Endodermal cell (in vitro differentiated cells): Measurements from ENCODE around the gene CCDC142. TPM values are rescaled to one million over a fixed set of nuclear protein-coding genes. Genes with fewer than 3 reads are reported as not detected.

Experiments used
- DNase-seq: peaks from one replicate; pipeline ENCODE4 v3.0.0-alpha.2; 2017
- H3K27ac ChIP-seq: 2 replicates; pipeline ENCODE4 v1.5.1; 2013; ENCODE audit warnings: mild to moderate bottlenecking, low read depth, low read length, moderate library complexity
- H3K27me3 ChIP-seq: 2 replicates; pipeline ENCODE4 v1.6.1; 2013; ENCODE audit warnings: mild to moderate bottlenecking, low read length, moderate library complexity; ENCODE audit not compliant: insufficient read depth, control insufficient read depth, poor library complexity, severe bottlenecking
- H3K36me3 ChIP-seq: 2 replicates; pipeline ENCODE4 v1.7.0; 2013; ENCODE audit warnings: mild to moderate bottlenecking, low read length, moderate library complexity; ENCODE audit not compliant: control insufficient read depth, insufficient read depth
- H3K4me1 ChIP-seq: one replicate; pipeline ENCODE4 v1.7.0; 2013; ENCODE audit warnings: low read length; ENCODE audit not compliant: control insufficient read depth, insufficient read depth
- H3K4me3 ChIP-seq: 2 replicates; pipeline ENCODE4 v1.5.1; 2013; ENCODE audit warnings: mild to moderate bottlenecking, low read length, moderate library complexity
- H3K9ac ChIP-seq: 2 replicates; pipeline ENCODE4 v1.6.1; 2013; ENCODE audit warnings: mild to moderate bottlenecking, low read length, moderate library complexity; ENCODE audit not compliant: poor library complexity, severe bottlenecking; ENCODE audit errors: extremely low read depth
- H3K9me3 ChIP-seq: 2 replicates; pipeline ENCODE4 v1.6.1; 2013; ENCODE audit warnings: mild to moderate bottlenecking, low read length, moderate library complexity; ENCODE audit not compliant: control insufficient read depth
- H3K27ac Mint-ChIP-seq: 2 replicates; pipeline ENCODE4 v1.8.0; 2020; ENCODE audit warnings: mixed read lengths
- H3K27me3 Mint-ChIP-seq: 2 replicates; pipeline ENCODE4 v1.8.0; 2021; ENCODE audit warnings: mild to moderate bottlenecking, mixed read lengths; ENCODE audit not compliant: insufficient read depth
- H3K36me3 Mint-ChIP-seq: 2 replicates; pipeline ENCODE4 v1.8.0; 2020; ENCODE audit warnings: low read depth, mixed read lengths
- H3K4me1 Mint-ChIP-seq: 2 replicates; pipeline ENCODE4 v1.8.0; 2020; ENCODE audit warnings: mixed read lengths
- H3K4me3 Mint-ChIP-seq: 2 replicates; pipeline ENCODE4 v1.8.0; 2020; ENCODE audit warnings: mild to moderate bottlenecking, moderate library complexity, mixed read lengths
- H3K9me3 Mint-ChIP-seq: 2 replicates; pipeline ENCODE4 v1.8.0; 2020; ENCODE audit warnings: mild to moderate bottlenecking, mixed read lengths
- CTCF ChIP-seq: fragments of 200-600 bp; sonication (generic); conservative IDR thresholded peaks from 2 replicates; pipeline ENCODE4 v1.5.0; 2021; ENCODE audit warnings: antibody characterized with exemption, mild to moderate bottlenecking
- WGBS, 2 experiments: methylation state at CpG; one replicate each; pipeline versions ENCODE4 v1.1.5 to v1.1.7; 2013; ENCODE audit warnings: missing lambda C conversion rate in 2 of 2, mixed read lengths in 1 of 2; ENCODE audit not compliant: insufficient coverage in 1 of 2, insufficient read length in 1 of 2; 5-methylcytosine and 5-hydroxymethylcytosine counted together
- total RNA-seq, 2 donors: library from RNA; stranded (reverse); fragmentation: NEBNext Ultra II Directional in 1 of 2; extraction: Animal tissue kit (Norgen Biotek cat#: 25700) in 1 of 2; gene quantifications; 2 replicates in 1 of 2; 3 replicates in 1 of 2; pipeline ENCODE4 v1.2.1, GENCODE V29; 2021

Gene CCDC142
- total RNA-seq, 2 donors from 2014 or later, result 19.0 to 24.7 TPM

- Mint-ChIP-seq H3K4me1 (peaks cover 38% of the 10 kb centered on the region), H3K27ac (peak overlapping the region; percentile 99), H3K27me3 (no peaks in the 10 kb centered on the region), H3K4me3 (peak overlapping the region; percentile 96), H3K36me3 (peaks cover 18% of the 10 kb centered on the region), H3K9me3 (no peaks in the 10 kb centered on the region)
- WGBS, 2 experiments, result 1 to 2% methylated on average over 23 to 33 of the region's 33 CpGs
- no peaks in the 10 kb centered on the region for H3K9me3 ChIP-seq
- peaks cover 33% of the 10 kb centered on the region for H3K36me3 ChIP-seq
- H3K4me3 ChIP-seq, result peak overlapping the region; percentile 96
- no peaks in the 10 kb centered on the region for H3K27me3 ChIP-seq
- H3K4me1 ChIP-seq, result peaks cover 12% of the 10 kb centered on the region
- peak overlapping the region; percentile 95 for H3K9ac ChIP-seq
- TF ChIP-seq CTCF, result no peak
- DNase-seq, result peak; percentile 78
- peak overlapping the region; percentile 98 for H3K27ac ChIP-seq
Measured at GRCh38 chr2:74441170-74441689, 41.6 kb downstream of the CCDC142 start.

- 0 to 5% methylated on average over 15 to 45 of the region's 45 CpGs for WGBS, 2 experiments
- no peaks in the 10 kb centered on the region for H3K9me3 Mint-ChIP-seq
Measured at GRCh38 chr2:74440378-74441169, 42.2 kb downstream of the CCDC142 start.

GRCh38 chr2:74439803-74440377, 42.9 kb downstream of the CCDC142 start:
- peak overlapping the region; percentile 96 for H3K4me3 Mint-ChIP-seq
- peak overlapping the region; percentile 99 for H3K27ac Mint-ChIP-seq
- Histone ChIP-seq H3K4me3 (peak overlapping the region; percentile 96), H3K36me3 (peaks cover 46% of the 10 kb centered on the region), H3K27me3 (no peaks in the 10 kb centered on the region), H3K9ac (peak overlapping the region; percentile 95), H3K27ac (peak overlapping the region; percentile 98), H3K4me1 (peaks cover 12% of the 10 kb centered on the region), H3K9me3 (no peaks in the 10 kb centered on the region)
- no peak for DNase-seq
- H3K4me1 Mint-ChIP-seq, result peaks cover 38% of the 10 kb centered on the region
- TF ChIP-seq CTCF, result no peak
- peaks cover 27% of the 10 kb centered on the region for H3K36me3 Mint-ChIP-seq
- H3K9me3 Mint-ChIP-seq, result no peaks in the 10 kb centered on the region
- 3 to 38% methylated on average over 5 to 14 of the region's 14 CpGs for WGBS, 2 experiments
- no peaks in the 10 kb centered on the region for H3K27me3 Mint-ChIP-seq

More at GRCh38 chr2:74440378-74441169, 42.2 kb downstream of the CCDC142 start:
- Histone ChIP-seq H3K36me3 (peaks cover 39% of the 10 kb centered on the region), H3K27me3 (no peaks in the 10 kb centered on the region), H3K9me3 (no peaks in the 10 kb centered on the region), H3K4me3 (peak overlapping the region; percentile 96), H3K27ac (peak overlapping the region; percentile 98), H3K4me1 (peaks cover 12% of the 10 kb centered on the region), H3K9ac (peak overlapping the region; percentile 95)
- DNase-seq, result peak; percentile 95
- Mint-ChIP-seq H3K27ac (peak overlapping the region; percentile 99), H3K4me3 (peak overlapping the region; percentile 96), H3K36me3 (peaks cover 24% of the 10 kb centered on the region), H3K4me1 (peaks cover 38% of the 10 kb centered on the region), H3K27me3 (no peaks in the 10 kb centered on the region)
- peak; percentile 51 for TF ChIP-seq CTCF
